Measurements from ENCODE around the gene PIPOX. TPM values are rescaled to one million over a fixed set of nuclear protein-coding genes. Genes with fewer than 3 reads are reported as not detected.

PIPOX gene
- polyA plus RNA-seq, 1 donor from 2014 or later = 0.15 TPM

DNA sequence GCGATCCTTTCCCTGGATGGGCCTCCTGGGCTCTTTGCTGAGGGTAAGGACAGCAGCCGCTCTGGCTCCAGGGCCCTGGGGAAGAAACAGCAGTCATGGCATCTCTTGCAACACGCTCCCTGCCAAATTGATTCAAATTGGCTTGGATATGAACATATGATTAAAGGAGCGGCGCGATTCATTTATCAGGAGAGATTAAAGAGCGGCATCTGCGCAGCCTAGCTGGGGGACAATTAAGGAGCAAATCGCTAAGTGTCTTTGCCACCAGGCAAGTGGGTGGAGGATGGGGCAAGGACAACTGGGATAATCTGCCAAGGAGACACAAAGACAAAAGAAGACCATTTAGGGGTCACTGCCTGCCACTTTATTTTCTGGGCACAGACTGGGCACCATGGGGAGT is 27.8 kb downstream of the PIPOX start:
- H3K27ac Mint-ChIP-seq = no peak overlapping the region
- H3K4me1 Mint-ChIP-seq = peaks cover 0 to 5% (median 0%) of the 10 kb centered on the region in 3 donors
- peaks cover 1% of the 10 kb centered on the region for H3K27me3 Mint-ChIP-seq
- peaks cover 2% of the 10 kb centered on the region for H3K36me3 Mint-ChIP-seq
- no peak overlapping the region for H3K4me3 Mint-ChIP-seq
- no peaks in the 10 kb centered on the region for H3K9me3 Mint-ChIP-seq

DNA sequence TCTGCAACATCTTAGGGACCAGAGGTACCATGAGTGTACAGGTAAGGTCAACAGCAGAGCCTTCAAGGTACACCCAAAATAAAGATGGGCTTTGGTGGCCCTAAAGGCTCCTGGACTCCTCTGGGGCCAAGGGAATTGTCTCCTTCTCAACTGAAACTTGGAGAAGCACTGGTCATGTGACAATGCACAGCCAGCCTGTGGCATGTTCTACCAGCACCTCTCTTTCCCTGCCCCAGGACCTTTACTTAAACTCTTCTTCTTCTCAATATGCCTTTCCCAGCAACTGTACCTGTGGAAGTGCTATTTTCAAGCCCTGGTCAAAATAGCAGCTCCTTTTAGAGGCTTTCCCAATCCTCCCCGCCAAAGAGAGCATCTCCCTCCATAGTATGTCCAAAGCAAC is 28.4 kb downstream of the PIPOX start:
- H3K9me3 Mint-ChIP-seq = no peaks in the 10 kb centered on the region
- H3K27me3 Mint-ChIP-seq = peaks cover 1% of the 10 kb centered on the region
- peak overlapping the region in 1 of 3 donors; percentile 57 for H3K27ac Mint-ChIP-seq
- peaks cover 0 to 5% (median 0%) of the 10 kb centered on the region in 3 donors for H3K4me1 Mint-ChIP-seq
- no peak overlapping the region for H3K4me3 Mint-ChIP-seq
- peaks cover 2% of the 10 kb centered on the region for H3K36me3 Mint-ChIP-seq

DNA sequence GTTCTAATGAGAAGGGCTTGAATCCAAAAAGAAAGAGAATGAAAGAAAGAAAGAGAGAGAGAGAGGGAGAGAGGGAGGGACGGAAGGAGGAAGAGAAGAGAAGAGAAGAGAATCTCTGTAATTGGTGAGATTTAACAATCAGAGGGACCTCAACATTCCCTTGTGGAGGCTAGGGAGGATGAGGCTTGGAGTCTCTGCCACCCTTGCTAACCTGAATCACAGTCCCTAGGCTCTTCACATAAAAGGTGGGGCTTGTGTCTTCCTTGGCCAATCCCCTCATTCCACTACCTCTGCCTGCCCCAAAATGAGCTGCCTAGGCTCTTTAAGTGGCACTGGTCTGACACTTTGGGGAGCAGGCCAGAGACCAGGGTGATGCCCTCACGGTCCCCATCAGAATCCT is 30.1 kb downstream of the PIPOX start:
- Mint-ChIP-seq H3K4me3 (no peak overlapping the region), H3K27me3 (no peaks in the 10 kb centered on the region), H3K4me1 (peaks cover 0 to 1% (median 0%) of the 10 kb centered on the region in 3 donors), H3K9me3 (no peaks in the 10 kb centered on the region), H3K36me3 (peaks cover 5% of the 10 kb centered on the region), H3K27ac (peak overlapping the region in 2 of 3 donors; percentile 57 to 87)

DNA sequence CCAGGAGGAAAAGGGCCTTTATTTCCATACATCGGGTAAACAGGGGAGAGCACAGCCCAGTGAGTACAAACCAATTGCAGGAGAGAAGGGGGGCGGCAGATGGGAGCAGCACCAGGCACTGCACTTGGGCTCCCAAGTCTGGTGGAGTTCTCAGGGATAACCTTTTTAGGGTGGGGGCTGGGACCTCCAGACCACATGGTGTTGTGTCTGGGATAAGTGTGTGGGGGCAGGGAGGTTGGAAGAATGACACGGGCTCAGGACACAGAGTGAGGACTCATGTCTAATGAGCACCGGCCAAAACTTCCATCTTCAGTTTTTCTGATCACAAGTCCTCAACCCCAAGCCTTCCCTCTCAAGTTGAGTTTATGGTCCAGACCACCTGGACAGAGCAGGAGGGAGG is 30.6 kb downstream of the PIPOX start:
- H3K4me3 Mint-ChIP-seq = no peak overlapping the region
- H3K36me3 Mint-ChIP-seq = peaks cover 5% of the 10 kb centered on the region
- no peaks in the 10 kb centered on the region for H3K27me3 Mint-ChIP-seq
- no peak overlapping the region for H3K27ac Mint-ChIP-seq
- H3K4me1 Mint-ChIP-seq = peaks cover 0 to 1% (median 0%) of the 10 kb centered on the region in 3 donors
- H3K9me3 Mint-ChIP-seq = no peaks in the 10 kb centered on the region

DNA sequence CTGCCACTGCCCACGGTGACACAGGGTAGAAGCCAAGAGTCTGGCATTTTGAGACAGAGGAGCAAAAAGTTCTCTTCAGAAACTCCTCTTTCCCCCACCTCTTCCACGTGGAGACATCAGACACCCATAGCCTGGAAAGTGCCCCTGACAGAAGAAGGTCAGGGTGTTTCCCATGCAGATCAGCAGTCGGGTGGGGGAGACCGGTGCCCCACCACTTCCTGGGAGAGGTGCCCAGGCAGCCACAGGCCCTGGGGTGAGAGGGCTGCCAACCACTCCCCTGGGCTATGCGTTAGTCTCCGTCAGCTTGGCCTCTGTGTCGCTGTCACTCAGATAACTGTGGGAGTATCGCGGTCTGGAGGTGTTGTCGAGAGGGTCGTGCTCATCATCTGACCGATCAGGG is 31.5 kb downstream of the PIPOX start:
- H3K36me3 Mint-ChIP-seq = peaks cover 5% of the 10 kb centered on the region
- H3K27ac Mint-ChIP-seq = peak overlapping the region in 1 of 3 donors; percentile 31
- peak overlapping the region in 1 of 4 donors; percentile 30 for H3K4me3 Mint-ChIP-seq
- peaks cover 0 to 1% (median 0%) of the 10 kb centered on the region in 3 donors for H3K4me1 Mint-ChIP-seq
- H3K27me3 Mint-ChIP-seq = no peaks in the 10 kb centered on the region
- no peaks in the 10 kb centered on the region for H3K9me3 Mint-ChIP-seq

DNA sequence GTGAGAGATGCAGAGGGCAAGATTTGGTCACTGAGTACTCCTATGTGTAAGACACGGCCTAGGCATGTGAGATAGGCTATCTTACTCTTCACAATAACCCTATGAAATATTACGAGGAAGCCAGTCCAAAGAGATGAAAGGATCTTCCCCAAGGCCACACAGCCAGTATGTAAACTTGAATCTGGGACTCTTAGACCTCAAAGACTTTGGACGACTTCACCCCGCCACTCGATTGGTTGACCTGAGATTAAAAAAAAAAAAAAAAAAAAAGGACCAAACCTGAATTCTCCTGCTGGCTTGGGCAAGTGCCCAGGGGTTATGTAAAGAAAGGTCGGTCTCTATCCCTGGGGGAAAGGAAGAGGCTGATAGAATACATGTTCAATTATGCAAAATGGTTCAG is 33.1 kb downstream of the PIPOX start:
- H3K27ac Mint-ChIP-seq = no peak overlapping the region
- no peaks in the 10 kb centered on the region for H3K9me3 Mint-ChIP-seq
- H3K27me3 Mint-ChIP-seq = no peaks in the 10 kb centered on the region
- peaks cover 0 to 1% (median 0%) of the 10 kb centered on the region in 3 donors for H3K4me1 Mint-ChIP-seq
- H3K4me3 Mint-ChIP-seq = no peak overlapping the region
- peaks cover 5% of the 10 kb centered on the region for H3K36me3 Mint-ChIP-seq

DNA sequence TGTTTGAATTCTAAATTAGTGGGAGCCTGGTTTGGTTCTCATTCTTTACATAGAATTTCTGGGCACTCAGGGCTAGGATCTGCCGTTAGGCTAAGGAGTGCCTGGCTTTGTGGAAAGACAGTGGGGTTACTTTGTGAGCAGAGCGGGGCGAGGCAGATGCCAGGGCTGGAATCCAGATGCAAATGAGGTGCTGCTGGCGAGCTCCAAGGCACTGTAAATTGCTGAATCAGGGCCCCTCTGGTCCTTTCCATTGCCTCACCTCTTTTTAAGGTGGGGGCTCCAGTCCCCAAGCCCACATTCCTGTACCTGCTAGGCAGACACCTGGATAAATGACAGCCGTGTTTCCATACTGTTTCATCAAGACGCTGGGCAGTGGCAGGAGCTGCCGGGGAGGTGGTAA is 33.8 kb downstream of the PIPOX start:
- H3K36me3 Mint-ChIP-seq = peaks cover 7% of the 10 kb centered on the region
- no peak overlapping the region for H3K4me3 Mint-ChIP-seq
- no peaks in the 10 kb centered on the region for H3K9me3 Mint-ChIP-seq
- H3K27me3 Mint-ChIP-seq = no peaks in the 10 kb centered on the region
- peaks cover 0 to 1% (median 0%) of the 10 kb centered on the region in 3 donors for H3K4me1 Mint-ChIP-seq
- H3K27ac Mint-ChIP-seq = no peak overlapping the region

DNA sequence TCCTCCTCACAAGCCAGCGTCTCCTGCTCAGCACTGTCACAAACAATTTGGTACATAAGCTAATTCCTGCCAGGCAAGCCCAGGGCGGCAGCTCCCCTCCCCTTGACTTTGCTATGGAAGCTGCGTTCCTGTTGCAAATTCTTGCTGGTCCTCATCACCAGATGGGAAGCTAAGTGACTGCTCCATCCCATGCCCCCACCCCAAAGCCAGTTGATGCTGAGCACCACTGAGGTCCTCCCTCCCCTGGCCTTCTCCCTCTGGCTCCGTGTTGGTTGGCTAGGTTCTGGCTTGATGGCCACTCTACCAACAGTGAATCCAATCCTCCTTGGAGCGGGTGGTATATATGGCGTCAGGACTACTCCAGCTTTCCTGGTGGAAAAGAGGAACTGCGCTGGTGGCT is 34.4 kb downstream of the PIPOX start:
- Mint-ChIP-seq H3K27ac (no peak overlapping the region), H3K4me1 (peaks cover 0 to 1% (median 0%) of the 10 kb centered on the region in 3 donors), H3K36me3 (peaks cover 8% of the 10 kb centered on the region), H3K27me3 (no peaks in the 10 kb centered on the region), H3K4me3 (no peak overlapping the region), H3K9me3 (no peaks in the 10 kb centered on the region)

DNA sequence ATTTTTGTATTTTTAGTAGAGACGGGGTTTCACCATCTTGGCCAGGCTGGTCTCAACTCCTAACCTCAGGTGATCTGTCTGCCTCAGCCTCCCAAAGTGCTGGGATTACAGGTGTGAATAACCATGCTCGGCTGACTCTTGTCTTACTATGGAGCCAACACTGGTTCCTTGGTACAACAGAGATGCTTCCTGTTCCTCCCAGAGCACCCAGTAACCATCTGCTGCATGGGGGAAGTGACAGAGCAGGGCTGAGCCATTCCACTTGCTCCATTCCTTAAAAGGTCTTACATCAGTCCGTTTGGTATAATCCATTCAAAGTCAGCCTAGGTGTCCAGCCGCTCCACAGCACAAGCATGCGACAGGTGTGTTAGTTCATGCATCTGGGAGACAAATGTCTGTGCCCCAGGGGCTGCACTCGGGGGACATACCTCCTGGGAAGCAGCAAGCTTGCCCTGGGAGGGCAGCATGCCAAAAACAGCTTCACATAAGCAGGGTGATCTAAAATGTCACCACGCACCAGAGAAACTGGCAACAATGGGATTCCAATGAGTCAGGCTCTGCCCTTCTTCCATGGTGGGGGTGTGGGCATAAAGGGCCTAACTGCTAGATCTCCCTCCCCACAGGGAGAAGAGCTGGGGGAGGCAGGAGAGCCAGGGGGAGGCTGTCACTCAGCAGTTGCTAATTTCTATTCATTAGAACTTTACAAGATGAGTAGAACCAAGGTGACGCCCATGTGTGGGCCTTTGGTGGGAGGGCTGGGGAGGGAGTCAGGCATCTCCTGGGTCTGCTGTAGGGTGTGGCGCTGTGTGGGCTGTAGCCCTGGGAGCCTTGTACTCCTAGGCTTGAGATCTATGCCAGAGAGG is 35.5 kb downstream of the PIPOX start:
- no peaks in the 10 kb centered on the region for H3K9me3 Mint-ChIP-seq
- H3K36me3 Mint-ChIP-seq = peaks cover 6% of the 10 kb centered on the region
- H3K27me3 Mint-ChIP-seq = no peaks in the 10 kb centered on the region
- H3K4me1 Mint-ChIP-seq = no peaks in the 10 kb centered on the region
- H3K27ac Mint-ChIP-seq = peak overlapping the region in 1 of 3 donors; percentile 40
- H3K4me3 Mint-ChIP-seq = no peak overlapping the region

DNA sequence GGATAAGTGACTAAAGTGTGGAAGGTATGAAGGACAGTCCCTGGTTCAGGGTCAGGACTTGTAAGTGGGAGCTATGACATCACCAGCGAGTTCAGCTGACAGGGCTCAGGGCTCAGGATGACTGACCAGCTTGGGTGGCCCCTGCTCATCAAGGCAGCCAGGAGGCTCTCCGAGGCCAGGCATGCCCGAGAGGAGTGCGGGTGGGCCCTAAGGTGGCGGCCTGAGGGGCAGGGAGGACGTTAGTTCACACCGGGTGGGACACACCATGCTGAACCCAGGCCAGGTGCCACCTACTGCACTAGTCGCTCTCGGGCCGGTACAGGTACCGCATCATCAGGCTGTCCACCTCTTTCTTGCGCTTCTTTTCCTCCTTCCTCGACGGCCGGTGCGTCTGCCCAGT is 36.5 kb downstream of the PIPOX start:
- H3K4me1 Mint-ChIP-seq = no peaks in the 10 kb centered on the region
- no peaks in the 10 kb centered on the region for H3K9me3 Mint-ChIP-seq
- H3K27me3 Mint-ChIP-seq = no peaks in the 10 kb centered on the region
- H3K4me3 Mint-ChIP-seq = no peak overlapping the region
- H3K36me3 Mint-ChIP-seq = peaks cover 6% of the 10 kb centered on the region
- H3K27ac Mint-ChIP-seq = peak overlapping the region in 1 of 3 donors; percentile 59

DNA sequence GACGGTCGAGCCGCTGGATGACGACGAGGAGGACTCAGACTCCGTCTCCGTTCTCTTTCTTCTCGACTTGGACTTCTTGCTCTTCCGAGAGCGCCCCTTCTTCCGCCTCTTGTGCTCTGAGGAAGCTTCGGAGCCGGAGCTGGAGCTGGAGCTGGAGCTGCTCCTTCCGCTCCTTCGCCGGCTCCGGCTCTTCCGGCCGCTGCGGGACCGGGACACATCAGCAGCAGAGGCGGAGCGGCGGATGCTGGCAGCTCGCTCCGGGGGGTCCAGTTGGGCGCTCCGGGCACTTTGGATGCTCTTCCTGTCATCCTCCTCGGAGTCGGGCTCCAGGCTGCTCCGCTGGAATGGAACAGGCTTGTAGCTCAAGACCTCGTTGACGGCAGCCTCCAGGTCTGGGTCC is 36.9 kb downstream of the PIPOX start:
- Mint-ChIP-seq H3K4me3 (no peak overlapping the region), H3K27me3 (no peaks in the 10 kb centered on the region), H3K27ac (no peak overlapping the region), H3K4me1 (no peaks in the 10 kb centered on the region), H3K9me3 (no peaks in the 10 kb centered on the region), H3K36me3 (peaks cover 6% of the 10 kb centered on the region)

DNA sequence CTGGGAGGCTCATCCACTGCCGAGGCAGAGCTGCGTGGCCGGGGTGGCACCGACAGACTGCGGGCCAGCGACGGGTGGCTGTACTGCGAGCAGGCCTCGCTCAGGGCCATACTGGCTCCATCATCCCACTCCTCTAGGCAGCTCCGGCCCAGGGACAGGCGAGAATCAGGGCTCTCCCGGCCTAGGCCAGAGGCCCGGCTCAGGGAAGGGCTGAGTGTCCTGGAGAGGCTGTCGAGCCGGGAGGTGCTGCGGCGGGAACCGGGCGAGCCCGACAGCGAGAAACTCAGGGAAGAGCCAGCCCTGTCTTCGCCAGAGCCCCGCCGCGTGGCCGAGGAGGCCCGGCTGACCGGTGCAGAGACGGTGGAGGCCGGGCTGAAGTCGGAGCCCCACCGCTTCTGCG is 37.4 kb downstream of the PIPOX start:
- Mint-ChIP-seq H3K27me3 (no peaks in the 10 kb centered on the region), H3K9me3 (no peaks in the 10 kb centered on the region), H3K4me1 (no peaks in the 10 kb centered on the region), H3K36me3 (peaks cover 6% of the 10 kb centered on the region), H3K4me3 (no peak overlapping the region), H3K27ac (no peak overlapping the region)

DNA sequence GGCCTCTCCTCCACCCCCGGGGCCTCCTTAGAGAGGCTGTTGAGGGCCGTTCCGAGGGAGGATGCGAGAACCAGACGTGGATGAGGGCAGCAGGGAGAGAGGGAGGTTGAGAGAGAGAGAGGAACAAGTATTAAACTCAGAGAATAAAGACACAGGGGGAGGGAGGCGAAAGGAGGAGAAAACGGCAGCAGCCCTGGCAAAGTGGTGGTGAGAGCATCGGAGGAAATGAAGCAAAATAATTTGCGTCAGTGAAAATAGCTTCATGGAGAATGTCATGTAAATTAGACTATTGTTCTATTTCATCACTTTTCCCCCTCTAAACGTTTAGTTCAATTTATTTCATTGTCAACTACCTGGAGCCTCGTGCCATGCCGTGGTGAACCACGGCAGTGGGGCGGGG is 38.0 kb downstream of the PIPOX start:
- Mint-ChIP-seq H3K9me3 (no peaks in the 10 kb centered on the region), H3K4me1 (no peaks in the 10 kb centered on the region), H3K27me3 (no peaks in the 10 kb centered on the region), H3K27ac (no peak overlapping the region), H3K36me3 (peaks cover 6% of the 10 kb centered on the region), H3K4me3 (no peak overlapping the region)

DNA sequence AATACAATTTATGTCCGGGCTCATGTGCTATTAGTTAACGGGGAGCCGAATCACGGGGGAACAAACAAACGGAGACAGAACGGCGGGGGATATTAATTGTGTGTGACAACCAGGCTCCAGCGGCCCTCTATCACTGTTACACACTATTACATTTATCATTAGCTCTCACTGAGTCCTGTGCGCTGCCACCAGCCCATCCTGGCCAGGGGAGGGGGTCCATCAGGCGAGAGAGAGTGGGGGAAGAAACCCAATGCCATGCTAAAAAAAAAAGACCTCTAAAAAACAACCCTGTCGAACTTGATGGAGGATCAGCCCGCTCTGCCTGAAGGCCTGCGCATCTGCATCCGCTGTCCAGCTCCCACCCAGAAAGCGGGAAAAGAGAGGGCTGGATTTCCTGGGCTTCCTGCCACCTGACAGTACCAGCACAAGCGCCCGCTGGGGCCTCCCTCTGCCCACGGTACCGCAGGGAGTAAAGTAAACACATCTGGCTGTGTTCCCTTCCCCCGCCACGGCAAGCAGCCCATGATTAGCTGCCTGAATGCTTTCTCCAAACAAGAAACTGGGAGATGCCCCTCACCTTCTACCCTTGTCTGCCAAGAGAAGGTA is 41.7 kb downstream of the PIPOX start:
- no peaks in the 10 kb centered on the region for H3K4me1 Mint-ChIP-seq
- peaks cover 5% of the 10 kb centered on the region for H3K36me3 Mint-ChIP-seq
- H3K9me3 Mint-ChIP-seq = no peaks in the 10 kb centered on the region
- H3K27ac Mint-ChIP-seq = no peak overlapping the region
- H3K27me3 Mint-ChIP-seq = no peaks in the 10 kb centered on the region
- H3K4me3 Mint-ChIP-seq = no peak overlapping the region

DNA sequence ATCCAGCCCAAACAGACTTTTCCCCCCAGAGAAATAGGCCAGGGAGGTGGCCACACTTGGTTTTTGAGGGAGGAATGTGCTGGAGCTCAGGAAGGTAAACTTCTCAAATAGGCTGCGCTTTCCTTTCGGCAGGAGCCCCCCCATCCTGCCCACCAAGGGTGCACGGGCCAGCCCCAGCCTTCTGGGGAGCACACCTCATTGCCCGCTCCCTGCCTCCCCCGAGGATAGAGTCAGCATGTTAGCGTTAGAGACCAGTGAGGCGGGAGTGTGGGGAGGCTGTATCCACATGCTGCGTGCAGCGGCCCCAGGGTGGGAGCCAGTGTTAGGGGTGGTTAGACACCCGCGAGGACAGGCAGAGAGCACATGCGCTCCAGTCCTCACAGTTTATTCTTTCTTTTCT is 42.3 kb downstream of the PIPOX start:
- no peaks in the 10 kb centered on the region for H3K4me1 Mint-ChIP-seq
- H3K27ac Mint-ChIP-seq = no peak overlapping the region
- no peaks in the 10 kb centered on the region for H3K9me3 Mint-ChIP-seq
- no peak overlapping the region for H3K4me3 Mint-ChIP-seq
- no peaks in the 10 kb centered on the region for H3K27me3 Mint-ChIP-seq
- peaks cover 5% of the 10 kb centered on the region for H3K36me3 Mint-ChIP-seq
